ENCODE results near the gene COMMD2.

GRCh38 chr3:149723781-149724180, 28.5 kb downstream of the COMMD2 start:
- TF ChIP-seq CTCF (IDR thresholded peaks at IDR 0.05) (no peak), POLR2A (IDR thresholded peaks at IDR 0.05) (no peak)
